NCI-H510A (cell line): ENCODE data around the gene GOSR1.
"Not testable (repeated sequence)": the region's sequence is repeated elsewhere in the genome, so short reads cannot be mapped to it uniquely, and the experiment has no call there.

ENCODE experiments used
- DNase-seq: peaks from one replicate; lab custom pipeline; 2025; lab: John Stamatoyannopoulos, UW

The GOSR1 gene

DNA sequence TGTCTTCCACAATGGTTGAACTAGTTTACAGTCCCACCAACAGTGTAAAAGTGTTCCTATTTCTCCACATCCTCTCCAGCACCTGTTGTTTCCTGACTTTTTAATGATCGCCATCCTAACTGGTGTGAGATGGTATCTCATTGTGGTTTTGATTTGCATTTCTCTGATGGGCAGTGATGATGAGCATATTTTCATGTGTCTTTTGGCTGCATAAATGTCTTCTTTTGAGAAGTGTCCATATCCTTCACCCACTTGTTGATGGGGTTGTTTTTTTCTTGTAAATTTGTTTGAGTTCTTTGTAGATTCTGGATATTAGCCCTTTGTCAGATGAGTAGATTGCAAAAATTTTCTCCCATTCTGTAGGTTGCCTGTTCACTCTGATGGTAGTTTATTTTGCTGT, 84.6 kb downstream of the GOSR1 start:
- DNase-seq, result not testable (repeated sequence)

GRCh38 chr17:30563131-30563904, 86.1 kb downstream of the GOSR1 start:
- not testable (repeated sequence) for DNase-seq

DNA sequence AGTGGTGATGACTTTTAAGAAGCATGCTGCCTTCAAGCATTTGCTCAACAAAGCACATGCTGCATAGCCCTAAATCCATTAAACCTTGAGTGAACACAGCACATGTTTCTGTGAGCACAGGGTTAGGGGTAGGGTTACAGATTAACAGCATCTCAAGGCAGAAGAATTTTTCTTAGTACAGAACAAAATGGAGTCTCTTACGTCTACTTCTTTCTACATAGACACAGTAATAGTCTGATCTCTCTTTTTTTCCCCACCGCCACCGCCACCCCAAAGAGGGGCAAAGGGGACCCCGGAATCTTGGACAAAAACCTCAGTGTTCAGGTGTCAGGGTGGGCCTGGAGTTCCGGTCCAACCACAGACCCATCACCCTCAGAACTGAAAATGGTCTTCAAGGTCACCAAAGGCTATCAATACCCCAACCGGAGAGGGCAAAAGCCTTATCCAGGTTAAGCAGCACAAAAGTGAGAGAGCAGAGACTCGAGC, 86.7 kb downstream of the GOSR1 start:
- not testable (repeated sequence) for DNase-seq

GRCh38 chr17:30564422-30565072, 87.3 kb downstream of the GOSR1 start:
- not testable (repeated sequence) for DNase-seq

- DNase-seq, result peak; percentile 8
Observed at GRCh38 chr17:30565073-30565935, 88.1 kb downstream of the GOSR1 start.

DNA sequence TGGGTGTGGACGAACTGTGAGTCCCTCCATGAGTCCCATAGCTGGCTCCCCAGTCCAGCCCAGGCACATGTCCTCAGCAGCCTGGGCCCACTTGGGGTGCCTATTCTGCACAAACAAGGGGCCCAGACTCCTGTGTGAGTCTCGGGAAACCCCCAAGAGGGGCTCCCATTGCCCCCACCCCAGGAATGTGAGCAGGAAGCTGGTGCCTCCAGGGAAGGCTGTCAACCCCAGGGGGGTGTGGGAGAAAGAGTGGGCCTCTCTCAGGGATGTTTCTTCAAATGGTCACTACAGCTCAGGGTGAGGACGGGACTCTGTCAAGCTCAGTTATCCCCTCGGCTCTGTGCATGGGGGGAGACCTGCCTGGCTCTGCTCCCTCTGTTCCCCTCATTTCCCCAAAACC, 88.9 kb downstream of the GOSR1 start:
- not testable (repeated sequence) for DNase-seq

- not testable (repeated sequence) for DNase-seq
Observed at GRCh38 chr17:30566516-30567225, 89.5 kb downstream of the GOSR1 start.

- DNase-seq, result no peak
Observed at GRCh38 chr17:30567231-30568116, 90.3 kb downstream of the GOSR1 start.

GRCh38 chr17:30568117-30568430, 90.9 kb downstream of the GOSR1 start:
- DNase-seq, result no peak

GRCh38 chr17:30569531-30570175, 92.4 kb downstream of the GOSR1 start:
- not testable (repeated sequence) for DNase-seq

- no peak for DNase-seq
Observed at GRCh38 chr17:30570191-30570590, 93.0 kb downstream of the GOSR1 start.

DNA sequence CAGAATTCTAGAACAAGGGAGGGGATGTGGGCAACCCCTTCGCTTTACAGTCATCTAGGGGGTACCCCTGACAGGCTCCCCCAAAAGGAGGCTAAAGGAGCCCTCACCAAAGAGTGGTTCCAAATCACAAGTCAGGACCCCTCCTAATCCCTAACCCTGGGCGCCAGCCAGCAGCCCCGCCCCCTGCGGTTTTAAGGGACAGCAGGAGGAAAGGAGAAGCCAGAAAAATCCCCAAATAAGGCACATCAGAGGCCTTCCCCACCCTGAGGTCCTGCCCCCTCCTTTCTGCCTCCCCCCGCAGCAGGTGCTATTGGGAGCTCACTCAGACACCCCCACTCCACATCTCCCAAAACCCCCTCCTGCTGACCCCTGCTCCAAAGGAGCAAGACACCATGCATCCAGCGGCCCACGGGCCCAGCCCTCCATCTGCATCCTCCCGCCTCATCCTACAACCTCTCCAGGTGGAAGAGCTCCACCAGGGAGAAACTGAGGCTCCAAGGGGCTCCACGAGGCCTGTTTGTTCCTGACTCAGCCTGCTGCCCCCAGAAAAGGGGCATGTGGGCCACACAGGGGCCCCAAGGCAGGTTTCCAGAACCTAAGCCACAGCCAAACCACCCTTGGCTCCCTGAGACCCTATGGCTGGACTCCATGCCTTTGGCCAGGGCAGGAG, 93.5 kb downstream of the GOSR1 start:
- DNase-seq, result no peak

GRCh38 chr17:30571404-30571803, 94.2 kb downstream of the GOSR1 start:
- DNase-seq, result not testable (repeated sequence)

GRCh38 chr17:30571921-30572320, 94.7 kb downstream of the GOSR1 start:
- no peak for DNase-seq

DNA sequence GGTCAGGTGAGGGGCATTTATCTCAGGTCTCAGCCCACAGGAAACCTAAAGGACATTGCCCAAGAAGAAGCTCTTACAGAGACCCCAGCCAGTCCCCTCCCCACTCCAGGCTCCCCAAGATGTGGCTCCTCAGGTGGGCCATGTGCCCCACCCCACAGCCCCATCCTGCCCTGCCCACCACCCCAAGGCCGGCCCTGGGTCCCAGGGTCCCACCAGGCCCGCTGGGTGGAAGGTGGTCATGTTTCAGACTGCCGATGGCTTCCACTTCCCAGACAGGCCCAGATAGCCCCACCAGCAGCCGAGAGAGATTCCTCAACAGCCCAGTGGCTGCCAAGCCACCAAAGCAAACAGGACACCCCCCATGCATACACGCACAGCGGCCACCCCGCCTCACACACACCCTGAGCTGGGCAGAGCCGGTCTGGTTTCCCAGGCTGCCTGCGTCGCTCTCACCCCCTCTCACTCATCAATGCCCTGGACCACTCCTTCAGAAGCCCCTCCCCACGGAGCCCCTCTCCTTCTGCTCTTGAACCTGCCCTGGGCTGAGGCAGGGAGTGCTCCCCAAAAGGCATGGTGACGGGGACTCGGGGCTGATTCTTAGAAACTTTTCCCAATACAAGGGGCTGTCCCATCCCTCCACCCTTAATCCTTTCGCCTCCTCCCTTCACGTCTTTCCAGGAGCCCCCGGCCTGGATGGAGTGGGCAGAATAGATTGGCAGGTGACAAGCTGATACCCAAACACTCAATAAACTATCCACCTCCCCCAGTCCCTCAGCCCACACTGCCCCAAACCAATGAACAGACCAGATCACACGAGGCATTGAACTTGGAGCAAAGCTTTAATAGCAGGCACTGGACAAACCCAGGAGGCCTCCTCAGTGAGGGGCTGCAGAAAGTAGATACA, 95.7 kb downstream of the GOSR1 start:
- not testable (repeated sequence) for DNase-seq

- DNase-seq, result no peak
Observed at GRCh38 chr17:30573603-30574175, 96.5 kb downstream of the GOSR1 start.

GRCh38 chr17:30574309-30574708, 97.1 kb downstream of the GOSR1 start:
- not testable (repeated sequence) for DNase-seq

GRCh38 chr17:30574806-30575205, 97.6 kb downstream of the GOSR1 start:
- not testable (repeated sequence) for DNase-seq
